ENCODE data around the gene EHD2.

DNA sequence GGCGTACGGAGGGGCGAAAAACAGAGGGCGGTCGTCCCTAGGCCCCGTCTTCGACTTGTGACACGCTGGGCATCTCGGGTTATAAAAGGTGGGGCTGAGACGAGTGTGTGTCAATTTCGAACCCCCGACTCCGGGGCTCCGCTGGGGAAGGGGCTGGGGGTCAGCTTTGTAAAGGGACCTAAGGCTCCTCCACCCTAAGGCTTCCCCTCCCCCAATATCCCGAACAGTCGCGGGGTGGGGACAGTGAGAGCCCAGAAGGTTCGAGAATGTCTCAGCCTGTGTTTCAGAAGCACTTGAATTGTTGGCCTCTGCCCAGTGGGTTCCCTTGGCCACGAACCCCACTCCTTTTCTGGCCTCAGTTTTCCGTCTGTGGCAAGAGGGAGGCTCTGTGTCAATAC, 65.7 kb downstream of the EHD2 start:
- TF ChIP-seq, protein P1, sequence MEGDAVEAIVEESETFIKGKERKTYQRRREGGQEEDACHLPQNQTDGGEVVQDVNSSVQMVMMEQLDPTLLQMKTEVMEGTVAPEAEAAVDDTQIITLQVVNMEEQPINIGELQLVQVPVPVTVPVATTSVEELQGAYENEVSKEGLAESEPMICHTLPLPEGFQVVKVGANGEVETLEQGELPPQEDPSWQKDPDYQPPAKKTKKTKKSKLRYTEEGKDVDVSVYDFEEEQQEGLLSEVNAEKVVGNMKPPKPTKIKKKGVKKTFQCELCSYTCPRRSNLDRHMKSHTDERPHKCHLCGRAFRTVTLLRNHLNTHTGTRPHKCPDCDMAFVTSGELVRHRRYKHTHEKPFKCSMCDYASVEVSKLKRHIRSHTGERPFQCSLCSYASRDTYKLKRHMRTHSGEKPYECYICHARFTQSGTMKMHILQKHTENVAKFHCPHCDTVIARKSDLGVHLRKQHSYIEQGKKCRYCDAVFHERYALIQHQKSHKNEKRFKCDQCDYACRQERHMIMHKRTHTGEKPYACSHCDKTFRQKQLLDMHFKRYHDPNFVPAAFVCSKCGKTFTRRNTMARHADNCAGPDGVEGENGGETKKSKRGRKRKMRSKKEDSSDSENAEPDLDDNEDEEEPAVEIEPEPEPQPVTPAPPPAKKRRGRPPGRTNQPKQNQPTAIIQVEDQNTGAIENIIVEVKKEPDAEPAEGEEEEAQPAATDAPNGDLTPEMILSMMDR (IDR thresholded peaks at IDR 0.05), result no peak
- no peak for TF ChIP-seq POLR2A (IDR thresholded peaks at IDR 0.05)

All from gastroesophageal sphincter (tissue), 3 donors.